ENCODE measurements around the gene KIF12.

Gene KIF12

GRCh38 chr9:114058688-114059046 is 40.4 kb downstream of the KIF12 start:
- Histone ChIP-seq H2BK5ac (ENCODE audit: low read length) (no peak overlapping the region), H4K5ac (ENCODE audit: low read length) (no peak overlapping the region), H3K27ac (ENCODE audit: low read depth, low read length) (no peak overlapping the region), H3K56ac (ENCODE audit: low read length) (no peak overlapping the region), H3K9ac (ENCODE audit: low read length) (no peak overlapping the region), H3K4me3 (ENCODE audit: low read length) (no peak overlapping the region), H3K4me1 (ENCODE audit: control insufficient read depth, low read depth, low read length) (no peaks in the 10 kb centered on the region), H3K4me2 (ENCODE audit: low read length) (no peak overlapping the region), H2BK15ac (replicated peaks; ENCODE audit: low read depth) (no peak overlapping the region), H3K23ac (ENCODE audit: low read length) (no peak overlapping the region), H4K8ac (ENCODE audit: low read depth, low read length) (no peak overlapping the region), H3K4ac (ENCODE audit: low read depth, low read length) (no peak overlapping the region), H3K18ac (ENCODE audit: low read length) (no peak overlapping the region), H3K27me3 (ENCODE audit: insufficient read depth, low read length, poor library complexity) (no peaks in the 10 kb centered on the region), H2BK120ac (ENCODE audit: low read depth, low read length) (no peak overlapping the region), H3K79me2 (ENCODE audit: control insufficient read depth, insufficient read depth, low read length) (no peaks in the 10 kb centered on the region), H3K36me3 (ENCODE audit: control insufficient read depth, insufficient read depth, low read length) (no peaks in the 10 kb centered on the region), H3K79me1 (ENCODE audit: low read length) (no peaks in the 10 kb centered on the region), H2AK5ac (ENCODE audit: low read length) (no peak overlapping the region)
- WGBS (ENCODE audit: extremely low coverage, insufficient coverage, low lambda C conversion rate): no CpG with 5 or more reads among the region's 4 CpGs
- no peak for DNase-seq

GRCh38 chr9:114057161-114057885 is 41.8 kb downstream of the KIF12 start:
- Histone ChIP-seq H4K5ac (ENCODE audit: low read length) (no peak overlapping the region), H4K8ac (ENCODE audit: low read depth, low read length) (no peak overlapping the region), H3K4ac (ENCODE audit: low read depth, low read length) (no peak overlapping the region), H3K4me2 (ENCODE audit: low read length) (no peak overlapping the region), H3K23ac (ENCODE audit: low read length) (no peak overlapping the region), H3K18ac (ENCODE audit: low read length) (no peak overlapping the region), H3K56ac (ENCODE audit: low read length) (no peak overlapping the region), H2BK120ac (ENCODE audit: low read depth, low read length) (no peak overlapping the region), H3K4me3 (ENCODE audit: low read length) (no peak overlapping the region), H2BK5ac (ENCODE audit: low read length) (no peak overlapping the region), H3K27me3 (ENCODE audit: insufficient read depth, low read length, poor library complexity) (no peaks in the 10 kb centered on the region), H3K27ac (ENCODE audit: low read depth, low read length) (no peak overlapping the region), H3K79me2 (ENCODE audit: control insufficient read depth, insufficient read depth, low read length) (no peaks in the 10 kb centered on the region), H3K9ac (ENCODE audit: low read length) (no peak overlapping the region), H3K36me3 (ENCODE audit: control insufficient read depth, insufficient read depth, low read length) (no peaks in the 10 kb centered on the region), H3K79me1 (ENCODE audit: low read length) (no peaks in the 10 kb centered on the region), H3K4me1 (ENCODE audit: control insufficient read depth, low read depth, low read length) (no peaks in the 10 kb centered on the region), H2AK5ac (ENCODE audit: low read length) (no peak overlapping the region), H2BK15ac (replicated peaks; ENCODE audit: low read depth) (no peak overlapping the region)
- no CpG with 5 or more reads among the region's 7 CpGs for WGBS (ENCODE audit: extremely low coverage, insufficient coverage, low lambda C conversion rate)
- no peak for DNase-seq

GRCh38 chr9:114056527-114056926 is 42.6 kb downstream of the KIF12 start:
- H2AK5ac ChIP-seq (ENCODE audit: low read length): no peak overlapping the region
- DNase-seq: no peak
- no peak overlapping the region for H2BK15ac ChIP-seq (replicated peaks; ENCODE audit: low read depth)
- H3K36me3 ChIP-seq (ENCODE audit: control insufficient read depth, insufficient read depth, low read length): peaks cover 2% of the 10 kb centered on the region
- no peak overlapping the region for H3K4ac ChIP-seq (ENCODE audit: low read depth, low read length)
- H3K23ac ChIP-seq (ENCODE audit: low read length): no peak overlapping the region
- no peak overlapping the region for H4K8ac ChIP-seq (ENCODE audit: low read depth, low read length)
- H3K9ac ChIP-seq (ENCODE audit: low read length): no peak overlapping the region
- H3K4me2 ChIP-seq (ENCODE audit: low read length): no peak overlapping the region
- H3K4me3 ChIP-seq (ENCODE audit: low read length): no peak overlapping the region
- no peaks in the 10 kb centered on the region for H3K79me1 ChIP-seq (ENCODE audit: low read length)
- H2BK5ac ChIP-seq (ENCODE audit: low read length): no peak overlapping the region
- no peaks in the 10 kb centered on the region for H3K27me3 ChIP-seq (ENCODE audit: insufficient read depth, low read length, poor library complexity)
- no CpG with 5 or more reads among the region's 5 CpGs for WGBS (ENCODE audit: extremely low coverage, insufficient coverage, low lambda C conversion rate)
- no peak overlapping the region for H3K18ac ChIP-seq (ENCODE audit: low read length)
- no peak overlapping the region for H3K27ac ChIP-seq (ENCODE audit: low read depth, low read length)
- no peaks in the 10 kb centered on the region for H3K79me2 ChIP-seq (ENCODE audit: control insufficient read depth, insufficient read depth, low read length)
- no peak overlapping the region for H4K5ac ChIP-seq (ENCODE audit: low read length)
- H3K4me1 ChIP-seq (ENCODE audit: control insufficient read depth, low read depth, low read length): no peaks in the 10 kb centered on the region
- no peak overlapping the region for H2BK120ac ChIP-seq (ENCODE audit: low read depth, low read length)
- no peak overlapping the region for H3K56ac ChIP-seq (ENCODE audit: low read length)

GRCh38 chr9:114055894-114056293 is 43.2 kb downstream of the KIF12 start:
- H2BK15ac ChIP-seq (replicated peaks; ENCODE audit: low read depth): no peak overlapping the region
- no peak overlapping the region for H3K56ac ChIP-seq (ENCODE audit: low read length)
- no peak overlapping the region for H4K5ac ChIP-seq (ENCODE audit: low read length)
- no peak overlapping the region for H3K4ac ChIP-seq (ENCODE audit: low read depth, low read length)
- H3K4me2 ChIP-seq (ENCODE audit: low read length): no peak overlapping the region
- H3K79me2 ChIP-seq (ENCODE audit: control insufficient read depth, insufficient read depth, low read length): no peaks in the 10 kb centered on the region
- H3K18ac ChIP-seq (ENCODE audit: low read length): no peak overlapping the region
- no peak overlapping the region for H3K27ac ChIP-seq (ENCODE audit: low read depth, low read length)
- H2BK5ac ChIP-seq (ENCODE audit: low read length): no peak overlapping the region
- WGBS (ENCODE audit: extremely low coverage, insufficient coverage, low lambda C conversion rate): no CpG with 5 or more reads among the region's 7 CpGs
- peaks cover 2% of the 10 kb centered on the region for H3K36me3 ChIP-seq (ENCODE audit: control insufficient read depth, insufficient read depth, low read length)
- no peak overlapping the region for H2BK120ac ChIP-seq (ENCODE audit: low read depth, low read length)
- H3K27me3 ChIP-seq (ENCODE audit: insufficient read depth, low read length, poor library complexity): no peaks in the 10 kb centered on the region
- no peak overlapping the region for H2AK5ac ChIP-seq (ENCODE audit: low read length)
- no peaks in the 10 kb centered on the region for H3K79me1 ChIP-seq (ENCODE audit: low read length)
- no peak for DNase-seq
- H3K4me1 ChIP-seq (ENCODE audit: control insufficient read depth, low read depth, low read length): no peaks in the 10 kb centered on the region
- no peak overlapping the region for H3K4me3 ChIP-seq (ENCODE audit: low read length)
- no peak overlapping the region for H3K9ac ChIP-seq (ENCODE audit: low read length)
- H3K23ac ChIP-seq (ENCODE audit: low read length): no peak overlapping the region
- H4K8ac ChIP-seq (ENCODE audit: low read depth, low read length): no peak overlapping the region

GRCh38 chr9:114055061-114055460 is 44.0 kb downstream of the KIF12 start:
- no peak overlapping the region for H4K8ac ChIP-seq (ENCODE audit: low read depth, low read length)
- H3K4me2 ChIP-seq (ENCODE audit: low read length): no peak overlapping the region
- DNase-seq: no peak
- H3K4me3 ChIP-seq (ENCODE audit: low read length): no peak overlapping the region
- H2AK5ac ChIP-seq (ENCODE audit: low read length): no peak overlapping the region
- H3K27ac ChIP-seq (ENCODE audit: low read depth, low read length): no peak overlapping the region
- H3K36me3 ChIP-seq (ENCODE audit: control insufficient read depth, insufficient read depth, low read length): peaks cover 2% of the 10 kb centered on the region
- H2BK15ac ChIP-seq (replicated peaks; ENCODE audit: low read depth): no peak overlapping the region
- H3K4me1 ChIP-seq (ENCODE audit: control insufficient read depth, low read depth, low read length): no peaks in the 10 kb centered on the region
- H3K79me1 ChIP-seq (ENCODE audit: low read length): no peaks in the 10 kb centered on the region
- H2BK5ac ChIP-seq (ENCODE audit: low read length): no peak overlapping the region
- H3K56ac ChIP-seq (ENCODE audit: low read length): no peak overlapping the region
- no peak overlapping the region for H3K23ac ChIP-seq (ENCODE audit: low read length)
- H3K4ac ChIP-seq (ENCODE audit: low read depth, low read length): no peak overlapping the region
- H3K79me2 ChIP-seq (ENCODE audit: control insufficient read depth, insufficient read depth, low read length): no peaks in the 10 kb centered on the region
- H3K27me3 ChIP-seq (ENCODE audit: insufficient read depth, low read length, poor library complexity): no peaks in the 10 kb centered on the region
- WGBS (ENCODE audit: extremely low coverage, insufficient coverage, low lambda C conversion rate): no CpG with 5 or more reads among the region's 18 CpGs
- no peak overlapping the region for H3K18ac ChIP-seq (ENCODE audit: low read length)
- H4K5ac ChIP-seq (ENCODE audit: low read length): no peak overlapping the region
- H3K9ac ChIP-seq (ENCODE audit: low read length): no peak overlapping the region
- H2BK120ac ChIP-seq (ENCODE audit: low read depth, low read length): no peak overlapping the region

GRCh38 chr9:114054191-114054690 is 44.9 kb downstream of the KIF12 start:
- no peak overlapping the region for H4K8ac ChIP-seq (ENCODE audit: low read depth, low read length)
- no peak overlapping the region for H3K4ac ChIP-seq (ENCODE audit: low read depth, low read length)
- WGBS (ENCODE audit: extremely low coverage, insufficient coverage, low lambda C conversion rate): no CpG with 5 or more reads among the region's 10 CpGs
- no peak overlapping the region for H2BK5ac ChIP-seq (ENCODE audit: low read length)
- no peak overlapping the region for H3K18ac ChIP-seq (ENCODE audit: low read length)
- no peak overlapping the region for H2AK5ac ChIP-seq (ENCODE audit: low read length)
- H3K4me1 ChIP-seq (ENCODE audit: control insufficient read depth, low read depth, low read length): no peaks in the 10 kb centered on the region
- no peaks in the 10 kb centered on the region for H3K27me3 ChIP-seq (ENCODE audit: insufficient read depth, low read length, poor library complexity)
- peaks cover 4% of the 10 kb centered on the region for H3K36me3 ChIP-seq (ENCODE audit: control insufficient read depth, insufficient read depth, low read length)
- no peak overlapping the region for H3K9ac ChIP-seq (ENCODE audit: low read length)
- DNase-seq: no peak
- no peak overlapping the region for H3K4me2 ChIP-seq (ENCODE audit: low read length)
- H3K27ac ChIP-seq (ENCODE audit: low read depth, low read length): no peak overlapping the region
- no peaks in the 10 kb centered on the region for H3K79me1 ChIP-seq (ENCODE audit: low read length)
- H2BK120ac ChIP-seq (ENCODE audit: low read depth, low read length): no peak overlapping the region
- no peak overlapping the region for H3K4me3 ChIP-seq (ENCODE audit: low read length)
- no peak overlapping the region for H3K23ac ChIP-seq (ENCODE audit: low read length)
- H3K56ac ChIP-seq (ENCODE audit: low read length): no peak overlapping the region
- H3K79me2 ChIP-seq (ENCODE audit: control insufficient read depth, insufficient read depth, low read length): no peaks in the 10 kb centered on the region
- H4K5ac ChIP-seq (ENCODE audit: low read length): no peak overlapping the region
- H2BK15ac ChIP-seq (replicated peaks; ENCODE audit: low read depth): no peak overlapping the region

Measured in mesendoderm (in vitro differentiated cells).